Measurements from ENCODE around the gene PTPRG. TPM values are rescaled to one million over a fixed set of nuclear protein-coding genes. Genes with fewer than 3 reads are reported as not detected.

The PTPRG gene
- total RNA-seq, 4 donors from 2014 or later = 51.9 to 56.8 (median 54.4) TPM

DNA sequence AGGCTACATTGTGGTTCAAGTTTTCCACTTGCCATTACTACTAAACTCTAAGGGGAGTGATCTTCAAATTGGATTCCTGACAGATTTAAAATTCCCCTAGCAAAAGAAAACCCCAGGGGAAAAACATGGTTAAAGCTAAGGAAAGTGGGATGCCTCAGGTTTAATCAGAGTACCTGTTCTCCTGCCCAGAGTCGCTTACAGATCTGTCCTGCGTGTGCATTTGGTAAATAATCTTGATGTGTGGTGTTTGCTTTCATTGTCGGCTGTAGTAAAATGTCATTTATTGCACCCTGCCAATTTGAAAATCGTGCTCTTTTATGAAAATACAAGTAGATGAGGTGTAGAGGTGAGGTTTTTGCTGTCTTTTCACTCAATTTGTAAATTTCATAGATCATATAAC, 323.4 kb downstream of the PTPRG start:
- no peaks in the 10 kb centered on the region for H3K27me3 ChIP-seq
- TF ChIP-seq CTCF (IDR thresholded peaks at IDR 0.05) (no peak), EP300 (IDR thresholded peaks at IDR 0.05) (no peak)
- no peak overlapping the region for H3K4me3 ChIP-seq
- intact Hi-C loops (cut with DNase I) = no loop called here
- peaks cover 0 to 4% (median 0%) of the 10 kb centered on the region in 4 donors for H3K4me1 ChIP-seq
- no peak for DNase-seq (ENCODE audit: extremely low spot score)
- WGBS = 90% methylated on average over 4 of the region's 4 CpGs
- H3K9me3 ChIP-seq = no peaks in the 10 kb centered on the region
- no peaks in the 10 kb centered on the region for H3K36me3 ChIP-seq
- no peak overlapping the region for H3K27ac ChIP-seq (replicated peaks in 1 of 4)

DNA sequence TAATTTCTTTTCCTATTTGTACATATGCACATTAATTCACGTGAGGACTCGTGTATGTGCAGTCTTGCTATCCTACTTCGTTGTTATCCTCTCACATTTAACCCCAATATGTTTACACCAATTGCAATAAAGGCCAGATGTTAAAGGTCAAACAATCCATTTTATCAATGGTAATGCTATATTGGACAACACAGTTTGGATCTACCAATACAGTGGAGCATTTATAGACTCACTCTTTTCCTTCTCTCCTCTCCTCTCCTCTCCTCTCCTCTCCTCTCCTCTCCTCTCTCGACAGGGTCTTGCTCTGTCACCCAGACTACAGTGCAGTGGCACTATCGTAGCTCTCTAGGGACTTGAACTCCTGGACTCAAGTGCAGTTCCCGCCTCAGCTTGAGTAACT, 324.0 kb downstream of the PTPRG start:
- H3K4me3 ChIP-seq = no peak overlapping the region
- H3K27ac ChIP-seq (replicated peaks in 1 of 4) = no peak overlapping the region
- no peak for DNase-seq (ENCODE audit: extremely low spot score)
- H3K4me1 ChIP-seq = peaks cover 0 to 4% (median 0%) of the 10 kb centered on the region in 4 donors
- no peaks in the 10 kb centered on the region for H3K36me3 ChIP-seq
- TF ChIP-seq POLR2A (IDR thresholded peaks at IDR 0.05; ENCODE audit: low read depth) = no peak
- no peak for TF ChIP-seq CTCF (IDR thresholded peaks at IDR 0.05)
- no peaks in the 10 kb centered on the region for H3K27me3 ChIP-seq
- 93% methylated on average over 5 of the region's 6 CpGs for WGBS
- intact Hi-C loops (cut with DNase I) = no loop called here
- no peaks in the 10 kb centered on the region for H3K9me3 ChIP-seq

GRCh38 chr3:61887206-61887605, 325.8 kb downstream of the PTPRG start:
- H3K27ac ChIP-seq (replicated peaks in 1 of 4) = no peak overlapping the region
- intact Hi-C loops (cut with DNase I) = no loop called here
- 90% methylated on average over 1 of the region's 1 CpG for WGBS
- no peaks in the 10 kb centered on the region for H3K36me3 ChIP-seq
- H3K4me3 ChIP-seq = no peak overlapping the region
- peaks cover 0 to 10% (median 0%) of the 10 kb centered on the region in 4 donors for H3K4me1 ChIP-seq
- no peaks in the 10 kb centered on the region for H3K9me3 ChIP-seq
- DNase-seq (ENCODE audit: extremely low spot score) = no peak
- no peaks in the 10 kb centered on the region for H3K27me3 ChIP-seq
- TF ChIP-seq CTCF (IDR thresholded peaks at IDR 0.05) = no peak

GRCh38 chr3:61889259-61889658, 327.9 kb downstream of the PTPRG start:
- WGBS = 92% methylated on average over 6 of the region's 6 CpGs
- TF ChIP-seq POLR2AphosphoS5 (IDR thresholded peaks at IDR 0.05) = no peak
- TF ChIP-seq CTCF (IDR thresholded peaks at IDR 0.05) = no peak
- no peak for TF ChIP-seq EP300 (IDR thresholded peaks at IDR 0.05)
- TF ChIP-seq POLR2A (IDR thresholded peaks at IDR 0.05; ENCODE audit: low read depth) = no peak
- Histone ChIP-seq H3K9me3 (no peaks in the 10 kb centered on the region), H3K4me1 (peaks cover 0 to 11% (median under 1%) of the 10 kb centered on the region in 4 donors), H3K27me3 (no peaks in the 10 kb centered on the region), H3K27ac (replicated peaks in 1 of 4) (no peak overlapping the region), H3K36me3 (no peaks in the 10 kb centered on the region), H3K4me3 (no peak overlapping the region)
- DNase-seq (ENCODE audit: extremely low spot score) = no peak
- intact Hi-C loops (cut with DNase I) = no loop called here

DNA sequence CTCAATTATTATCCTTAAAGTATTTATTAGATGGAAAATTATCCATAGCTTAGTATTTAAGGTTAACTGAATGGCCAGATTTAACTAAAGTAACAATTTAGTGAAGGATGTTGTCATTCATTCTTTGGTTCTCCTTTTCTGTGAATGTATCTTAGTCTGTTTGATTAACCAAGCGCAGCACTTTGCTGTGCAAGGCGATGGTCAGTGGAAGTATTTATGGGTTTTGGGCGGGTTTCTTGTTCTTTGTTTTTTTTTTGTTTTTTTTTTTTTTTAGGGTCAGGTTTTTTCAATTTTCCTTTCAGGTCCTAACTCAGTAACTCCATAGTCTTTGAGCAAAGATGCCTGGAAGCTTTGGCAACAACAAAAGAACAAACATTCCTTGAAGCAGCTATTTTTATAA, 328.8 kb downstream of the PTPRG start:
- TF ChIP-seq POLR2AphosphoS5 (IDR thresholded peaks at IDR 0.05) (no peak), EP300 (IDR thresholded peaks at IDR 0.05) (no peak), POLR2A (IDR thresholded peaks at IDR 0.05; ENCODE audit: low read depth) (no peak), CTCF (IDR thresholded peaks at IDR 0.05) (no peak)
- no peaks in the 10 kb centered on the region for H3K9me3 ChIP-seq
- no peak for DNase-seq (ENCODE audit: extremely low spot score)
- H3K27me3 ChIP-seq = no peaks in the 10 kb centered on the region
- WGBS = 92% methylated on average over 3 of the region's 3 CpGs
- peaks cover 9 to 20% (median 10%) of the 10 kb centered on the region in 4 donors for H3K4me1 ChIP-seq
- no peak overlapping the region for H3K4me3 ChIP-seq
- H3K36me3 ChIP-seq = no peaks in the 10 kb centered on the region
- no peak overlapping the region for H3K27ac ChIP-seq (replicated peaks in 1 of 4)
- intact Hi-C loops (cut with DNase I) = no loop called here

All from esophagus muscularis mucosa (tissue), 4 donors.